Vagina (tissue), 2 donors: Measurements from ENCODE around the gene PRR5L. TPM values are rescaled to one million over a fixed set of nuclear protein-coding genes. Genes with fewer than 3 reads are reported as not detected.

Experiments used
- DNase-seq, 2 donors: peaks; one replicate each; pipeline ENCODE4 v3.0.0-alpha.2; 2017; ENCODE audit errors: extremely low spot score in 2 of 2
- H3K27ac ChIP-seq: fragments of 200-600 bp; sonication (generic); one replicate; pipeline ENCODE4 v1.5.1; 2019
- H3K27me3 ChIP-seq: fragments of 200-600 bp; sonication (generic); one replicate; pipeline ENCODE4 v1.5.1; 2019
- H3K36me3 ChIP-seq, 2 donors: fragments of 200-600 bp; sonication (generic); one replicate each; pipeline ENCODE4 v1.5.1; 2017 to 2019
- H3K4me1 ChIP-seq: fragments of 200-600 bp; sonication (generic); one replicate; pipeline ENCODE4 v1.5.1; 2019
- H3K4me3 ChIP-seq, 2 donors: fragments of 200-600 bp; sonication (generic); 1 replicate in 1 of 2; 2 replicates in 1 of 2; pipeline ENCODE4 v1.5.1; 2016 to 2019
- H3K9me3 ChIP-seq: fragments of 200-600 bp; sonication (generic); one replicate; pipeline ENCODE4 v1.5.1; 2019
- CTCF ChIP-seq, 3 experiments: fragments of 450-650 bp in 2 of 3; fragments of 200-600 bp in 1 of 3; sonication (generic) in 1 of 3; IDR thresholded peaks; one replicate each; pipeline ENCODE4 v1.5.1; 2017 to 2019; ENCODE audit warnings: antibody characterized with exemption in 3 of 3, mild to moderate bottlenecking in 2 of 3, moderate library complexity in 2 of 3
- POLR2A ChIP-seq, 2 donors: fragments of 450-650 bp; IDR thresholded peaks; one replicate each; pipeline ENCODE4 v1.6.1; 2017; ENCODE audit warnings: antibody characterized with exemption in 2 of 2, mild to moderate bottlenecking in 2 of 2, moderate library complexity in 2 of 2
- POLR2AphosphoS5 ChIP-seq, 2 donors: sonication (generic); formaldehyde crosslinking; IDR thresholded peaks; one replicate each; pipeline ENCODE4 v1.9.0; 2017; ENCODE audit warnings: antibody characterized with exemption in 2 of 2, mild to moderate bottlenecking in 2 of 2, low read depth in 1 of 2; ENCODE audit not compliant: insufficient read depth in 1 of 2
- intact Hi-C: fragments of 100-400 bp; cut with DNase I; formaldehyde crosslinking; loops from one replicate; pipeline ENCODE4 v1.15.1; 2023
- total RNA-seq: library from RNA; depleted of rRNA; stranded (reverse); fragments of >200 nt; gene quantifications from one replicate; pipeline ENCODE4 v1.2.3, GENCODE V29; 2016

Gene PRR5L
- total RNA-seq, 1 donor from 2014 or later, result 27.5 TPM

- TF ChIP-seq POLR2A (IDR thresholded peaks at IDR 0.05) (no peak), CTCF (IDR thresholded peaks at IDR 0.05) (no peak)
- H3K27me3 ChIP-seq, result no peaks in the 10 kb centered on the region
- intact Hi-C loops, result no loop called here
Observed at GRCh38 chr11:36490026-36490806, 194.1 kb downstream of the PRR5L start.

GRCh38 chr11:36492724-36493304 lies 196.7 kb downstream of the PRR5L start:
- no peak for DNase-seq
- Histone ChIP-seq H3K4me1 (peaks cover 4% of the 10 kb centered on the region), H3K4me3 (no peak overlapping the region), H3K27ac (no peak overlapping the region), H3K36me3 (peaks cover 4 to 62% of the 10 kb centered on the region in 2 donors), H3K9me3 (no peaks in the 10 kb centered on the region), H3K27me3 (no peaks in the 10 kb centered on the region)
- TF ChIP-seq POLR2AphosphoS5 (IDR thresholded peaks at IDR 0.05; ENCODE audit: insufficient read depth in 1 of 2, low read depth in 1 of 2), result no peak
- TF ChIP-seq CTCF (IDR thresholded peaks at IDR 0.05), result peak; percentile 3 to 67 (median 53)
- TF ChIP-seq POLR2A (IDR thresholded peaks at IDR 0.05), result no peak
- intact Hi-C loops, result no loop called here

More at GRCh38 chr11:36490026-36490806, 194.1 kb downstream of the PRR5L start:
- no peak for DNase-seq
- H3K36me3 ChIP-seq, result peaks cover 4 to 39% of the 10 kb centered on the region in 2 donors
- H3K4me1 ChIP-seq, result peaks cover 10% of the 10 kb centered on the region
- no peak overlapping the region for H3K4me3 ChIP-seq
- no peak overlapping the region for H3K27ac ChIP-seq
- no peaks in the 10 kb centered on the region for H3K9me3 ChIP-seq

GRCh38 chr11:36493332-36493731 lies 197.2 kb downstream of the PRR5L start:
- Histone ChIP-seq H3K27me3 (no peaks in the 10 kb centered on the region), H3K36me3 (peaks cover 4 to 68% of the 10 kb centered on the region in 2 donors), H3K4me3 (no peak overlapping the region), H3K27ac (no peak overlapping the region), H3K4me1 (no peaks in the 10 kb centered on the region), H3K9me3 (no peaks in the 10 kb centered on the region)
- TF ChIP-seq POLR2AphosphoS5 (IDR thresholded peaks at IDR 0.05; ENCODE audit: insufficient read depth in 1 of 2, low read depth in 1 of 2), result no peak
- TF ChIP-seq CTCF (IDR thresholded peaks at IDR 0.05), result no peak
- no peak for TF ChIP-seq POLR2A (IDR thresholded peaks at IDR 0.05)
- intact Hi-C loops, result no loop called here
- DNase-seq, result no peak

- Histone ChIP-seq H3K4me3 (no peak overlapping the region), H3K9me3 (no peaks in the 10 kb centered on the region), H3K27ac (no peak overlapping the region), H3K4me1 (peaks cover 31% of the 10 kb centered on the region), H3K27me3 (no peaks in the 10 kb centered on the region), H3K36me3 (peaks cover 0 to 52% of the 10 kb centered on the region in 2 donors)
- no peak for DNase-seq
- intact Hi-C loops, result no loop called here
- no peak for TF ChIP-seq CTCF (IDR thresholded peaks at IDR 0.05)
- TF ChIP-seq POLR2A (IDR thresholded peaks at IDR 0.05), result no peak
- no peak for TF ChIP-seq POLR2AphosphoS5 (IDR thresholded peaks at IDR 0.05; ENCODE audit: insufficient read depth in 1 of 2, low read depth in 1 of 2)
Observed at GRCh38 chr11:36498721-36499120, 202.6 kb downstream of the PRR5L start.

- TF ChIP-seq CTCF (IDR thresholded peaks at IDR 0.05), result no peak
- TF ChIP-seq POLR2A (IDR thresholded peaks at IDR 0.05), result no peak
- no peak for TF ChIP-seq POLR2AphosphoS5 (IDR thresholded peaks at IDR 0.05; ENCODE audit: insufficient read depth in 1 of 2, low read depth in 1 of 2)
- no peak overlapping the region for H3K4me3 ChIP-seq
- no peak for DNase-seq
- no peak overlapping the region for H3K27ac ChIP-seq
- peaks cover 0 to 50% of the 10 kb centered on the region in 2 donors for H3K36me3 ChIP-seq
- intact Hi-C loops, result no loop called here
- H3K4me1 ChIP-seq, result peaks cover 31% of the 10 kb centered on the region
- no peaks in the 10 kb centered on the region for H3K27me3 ChIP-seq
- H3K9me3 ChIP-seq, result no peaks in the 10 kb centered on the region
Observed at GRCh38 chr11:36499315-36499714, 203.2 kb downstream of the PRR5L start.
